Stimulated activated naive CD4-positive, alpha-beta T cell (primary cell): ENCODE data around the gene FNDC8.
"Not testable (repeated sequence)": the region's sequence is repeated elsewhere in the genome, so short reads cannot be mapped to it uniquely, and the experiment has no call there.

Experiments
- DNase-seq, 6 experiments: peaks; one replicate each; lab custom pipeline; 2025; lab: John Stamatoyannopoulos, UW

FNDC8 gene

DNA sequence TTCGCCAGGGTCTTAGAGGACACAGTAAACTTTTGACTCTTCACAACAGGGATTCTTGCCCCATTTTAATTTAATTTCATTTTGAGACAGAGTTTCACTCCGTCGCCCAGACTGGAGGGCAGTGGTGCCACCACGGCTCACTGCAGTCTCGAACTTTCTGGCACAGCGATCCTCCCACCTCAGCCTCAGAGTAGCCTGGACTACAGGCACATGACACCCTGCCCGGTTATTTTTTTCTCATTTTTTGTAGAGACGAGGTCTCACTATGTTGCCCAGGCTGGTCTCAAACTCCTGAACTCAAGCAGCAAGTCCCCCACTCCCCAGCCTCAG is 21.0 kb downstream of the FNDC8 start:
- DNase-seq: no peak

DNA sequence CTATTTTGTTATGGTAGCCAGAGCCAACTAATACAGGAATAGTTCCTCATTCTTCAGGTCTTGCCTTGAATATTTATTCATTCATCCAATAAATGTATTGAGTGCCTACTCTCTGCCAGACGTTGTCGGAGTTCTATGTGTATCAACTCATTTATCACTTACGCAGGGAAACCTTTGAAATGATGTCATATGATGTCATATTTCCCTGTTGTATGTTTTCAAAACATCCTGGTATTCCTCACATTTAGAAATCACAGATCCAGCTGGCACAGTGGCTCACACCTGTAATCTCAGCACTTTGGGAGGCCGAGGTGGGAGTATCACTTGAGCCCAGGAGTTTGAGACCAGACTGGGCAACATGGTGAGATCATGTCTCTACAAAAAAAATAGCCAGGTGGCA is 23.4 kb downstream of the FNDC8 start:
- no peak for DNase-seq

DNA sequence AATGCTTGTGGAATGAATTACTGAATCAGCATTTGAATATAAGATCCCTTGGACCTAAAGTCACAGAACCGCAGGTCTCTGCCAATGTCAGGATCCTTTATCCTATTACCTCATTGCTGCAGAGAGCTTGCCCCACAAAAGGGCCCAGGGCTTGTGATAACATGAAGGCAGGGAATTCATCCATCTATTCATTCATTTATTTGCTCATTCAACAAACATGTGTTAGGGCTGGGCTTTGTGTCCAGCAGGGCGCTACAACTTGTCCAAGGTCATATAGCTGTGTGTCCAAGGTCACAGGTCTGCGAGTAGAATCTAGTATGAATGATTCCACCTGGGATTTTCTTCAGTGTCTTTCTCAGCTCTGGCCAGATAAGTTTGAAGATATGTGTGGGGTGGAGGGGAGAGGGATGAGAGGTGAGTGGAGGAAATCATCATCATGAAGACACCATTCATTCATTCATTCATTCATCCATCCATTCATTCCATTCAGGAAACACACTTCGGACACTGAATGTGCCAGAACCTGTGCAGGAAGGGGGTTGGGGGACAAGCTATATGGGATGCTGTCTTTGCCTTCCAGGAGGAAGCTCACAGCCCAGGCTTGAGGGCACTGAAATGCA is 24.9 kb downstream of the FNDC8 start:
- DNase-seq: no peak

GRCh38 chr17:35147375-35147905 is 26.0 kb downstream of the FNDC8 start, which contains the start of gene UNC45B:
UNC45B (plus strand) TSS chr17:35147817; CDS start chr17:35148264, 447 bp downstream.
- DNase-seq: no peak

- DNase-seq: no peak
Measured at GRCh38 chr17:35148144-35148543, 26.7 kb downstream of the FNDC8 start.

DNA sequence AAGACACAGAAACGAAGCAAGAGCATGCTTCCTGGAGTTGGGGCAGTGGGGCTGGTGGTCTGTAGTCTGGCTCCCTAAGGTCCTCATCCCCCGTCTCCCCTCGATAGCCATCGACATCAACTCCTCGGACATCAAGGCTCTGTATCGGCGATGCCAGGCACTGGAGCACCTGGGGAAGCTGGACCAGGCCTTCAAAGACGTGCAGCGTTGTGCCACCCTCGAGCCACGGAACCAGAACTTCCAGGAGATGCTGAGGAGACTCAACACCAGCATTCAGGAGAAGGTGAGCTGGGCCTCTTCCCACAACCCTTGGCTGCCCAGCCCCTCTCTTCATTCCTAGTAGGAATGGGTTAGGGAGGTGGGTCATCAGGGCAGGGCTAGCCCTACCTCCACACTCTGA is 28.5 kb downstream of the FNDC8 start:
- no peak for DNase-seq

- not testable (repeated sequence) for DNase-seq
Measured at GRCh38 chr17:35151080-35151479, 29.7 kb downstream of the FNDC8 start.

- no peak for DNase-seq
Measured at GRCh38 chr17:35152421-35153140, 31.2 kb downstream of the FNDC8 start.

DNA sequence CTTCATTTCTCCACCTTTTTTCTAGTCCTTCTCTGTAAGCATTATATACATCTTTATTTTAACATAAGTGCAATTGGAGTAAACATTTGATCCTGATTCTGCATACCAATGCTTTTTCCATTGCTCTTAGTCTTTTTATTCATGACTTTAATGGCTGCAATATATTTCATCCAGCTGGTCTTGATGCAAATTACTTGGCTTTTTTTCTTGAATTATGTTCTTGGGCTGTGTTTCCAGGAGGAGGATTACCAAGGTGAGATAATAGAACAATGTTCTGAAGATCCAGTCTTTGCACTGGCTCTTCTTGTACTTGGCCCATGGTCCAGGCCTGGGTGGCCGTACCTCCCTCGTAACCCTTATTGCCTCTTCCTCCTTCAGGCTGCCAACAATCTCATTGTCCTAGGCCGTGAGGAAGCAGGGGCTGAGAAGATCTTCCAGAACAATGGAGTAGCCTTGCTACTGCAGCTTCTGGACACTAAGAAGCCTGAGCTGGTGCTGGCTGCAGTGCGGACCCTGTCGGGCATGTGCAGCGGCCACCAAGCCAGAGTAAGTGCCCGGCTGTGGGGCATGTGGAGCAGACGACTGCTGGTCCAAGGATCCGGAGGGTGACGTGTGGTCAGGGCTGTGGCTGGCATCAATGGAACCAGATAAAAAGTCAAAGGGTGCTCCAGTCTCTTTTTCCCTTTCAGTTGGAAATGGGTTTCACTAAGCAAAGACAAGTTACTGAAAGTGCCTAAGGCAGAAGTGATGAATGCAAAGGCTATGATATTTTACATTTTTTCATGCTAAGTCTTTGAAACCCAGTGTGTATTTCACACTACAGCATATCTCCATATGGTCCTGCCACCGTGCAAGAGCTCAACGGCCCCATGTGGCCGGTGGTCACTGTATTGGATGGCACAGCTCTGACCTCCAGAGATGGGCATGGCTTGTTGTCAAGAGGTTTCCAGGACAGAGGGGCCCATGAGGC is 33.1 kb downstream of the FNDC8 start:
- no peak for DNase-seq

- no peak for DNase-seq
Measured at GRCh38 chr17:35155246-35155645, 33.8 kb downstream of the FNDC8 start.

DNA sequence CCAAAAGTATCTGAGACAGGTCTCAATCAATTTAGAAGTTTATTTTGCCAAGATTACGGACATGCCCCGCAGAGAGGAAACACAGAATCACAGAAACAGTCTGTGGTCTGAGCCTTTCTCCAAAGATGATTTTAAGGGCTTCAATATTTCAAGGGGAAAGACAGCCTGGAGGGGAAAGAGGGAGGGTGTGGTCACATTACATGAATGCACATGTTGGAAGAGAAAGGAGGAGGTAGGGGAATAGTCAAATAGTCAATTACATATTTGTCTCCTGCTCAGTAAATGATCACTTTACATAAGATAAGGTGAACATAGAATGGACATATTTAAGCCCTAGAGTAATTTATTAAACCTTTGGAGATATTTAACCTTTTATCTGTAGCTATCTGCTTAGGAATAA is 38.5 kb downstream of the FNDC8 start:
- no peak for DNase-seq

GRCh38 chr17:35160354-35161201 is 39.2 kb downstream of the FNDC8 start:
- DNase-seq: peak; percentile 33 to 74 (median 62)

- peak in 5 of 6 experiments; percentile 13 to 65 (median 59) for DNase-seq
Measured at GRCh38 chr17:35161281-35161761, 39.9 kb downstream of the FNDC8 start.

DNA sequence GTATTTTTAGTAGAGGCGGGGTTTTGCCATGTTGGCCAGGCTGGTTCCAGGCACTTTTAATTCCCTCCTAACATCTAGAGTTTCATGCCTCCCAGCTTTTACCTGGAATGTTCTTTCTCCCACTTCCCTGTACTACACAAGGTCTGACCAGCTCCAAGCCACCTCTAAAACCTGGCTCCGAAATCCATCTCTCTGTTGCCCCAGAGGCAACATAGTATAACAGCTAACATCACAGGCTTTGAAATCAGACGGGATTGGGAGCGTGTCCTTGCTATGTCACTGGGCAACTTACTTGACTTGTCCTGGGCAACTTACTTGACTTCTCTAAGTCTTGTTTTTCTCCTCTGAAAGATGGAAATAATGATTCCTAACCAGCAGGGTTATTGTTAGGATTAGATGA is 41.3 kb downstream of the FNDC8 start:
- no peak for DNase-seq

DNA sequence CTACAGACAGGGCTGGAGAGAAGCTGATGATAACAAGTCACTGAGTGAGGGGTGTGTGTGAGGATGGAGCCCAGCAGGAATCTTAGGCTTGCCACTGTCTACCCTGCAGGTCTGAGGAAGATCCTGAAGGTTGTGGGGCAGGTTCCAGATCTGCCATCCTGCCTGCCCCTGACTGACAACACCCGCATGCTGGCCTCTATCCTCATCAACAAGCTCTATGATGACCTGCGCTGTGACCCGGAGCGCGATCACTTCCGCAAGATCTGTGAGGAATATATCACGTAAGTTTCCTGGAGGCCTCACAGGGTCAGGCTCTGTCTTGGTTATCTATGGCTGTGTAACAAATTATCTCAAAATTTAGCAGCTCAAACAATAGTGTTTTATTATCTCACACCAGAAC is 42.5 kb downstream of the FNDC8 start:
- DNase-seq: no peak

- no peak for DNase-seq
Measured at GRCh38 chr17:35164716-35165115, 43.3 kb downstream of the FNDC8 start.

- DNase-seq: no peak
Measured at GRCh38 chr17:35166526-35166925, 45.1 kb downstream of the FNDC8 start.

DNA sequence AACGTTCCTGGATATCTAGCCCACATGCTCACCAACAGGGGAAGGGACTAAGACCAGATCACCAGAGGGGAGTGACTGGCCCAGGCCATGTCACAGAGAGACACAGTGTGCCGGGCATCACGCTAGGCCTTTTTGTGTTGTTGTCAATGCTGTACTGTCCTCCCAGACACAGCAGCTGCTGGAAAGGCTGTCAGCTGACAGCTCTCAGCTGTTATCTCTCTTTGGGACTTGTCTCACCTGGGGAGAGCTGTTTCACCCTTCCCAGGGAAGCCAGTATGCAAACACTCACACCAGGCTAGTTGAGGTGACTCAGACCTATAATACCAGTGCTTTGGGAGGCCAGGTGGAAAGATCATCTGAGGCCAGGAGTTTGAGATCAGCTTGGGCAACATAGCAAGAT is 45.6 kb downstream of the FNDC8 start:
- no peak for DNase-seq

GRCh38 chr17:35167666-35168065 is 46.3 kb downstream of the FNDC8 start:
- DNase-seq: no peak

DNA sequence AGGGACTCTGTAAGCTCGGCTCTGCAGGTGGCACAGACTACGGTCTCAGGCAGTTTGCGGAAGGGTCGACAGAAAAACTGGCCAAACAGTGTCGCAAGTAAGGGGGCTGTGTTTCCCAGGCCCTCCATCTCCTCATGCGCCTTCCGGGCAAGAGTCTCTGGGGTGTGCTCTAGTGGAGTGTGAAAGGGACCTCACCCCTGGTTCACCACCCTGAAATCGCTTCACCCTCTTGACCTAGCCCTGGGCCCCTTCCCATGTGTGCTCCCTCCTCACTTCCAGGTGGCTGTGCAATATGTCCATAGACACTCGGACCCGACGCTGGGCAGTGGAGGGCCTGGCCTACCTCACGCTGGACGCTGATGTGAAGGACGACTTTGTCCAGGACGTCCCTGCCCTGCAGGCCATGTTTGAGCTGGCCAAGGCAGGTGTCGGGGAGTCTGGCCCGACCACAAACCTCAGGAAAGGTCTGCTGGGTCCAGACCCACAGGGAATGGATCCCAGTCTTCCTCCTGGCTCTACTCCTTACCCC is 48.5 kb downstream of the FNDC8 start:
- DNase-seq: no peak
